HG03469 (cell line): Measurements from ENCODE around the gene CCNI2.
"Not testable (repeated sequence)": the region's sequence is repeated elsewhere in the genome, so short reads cannot be mapped to it uniquely, and the experiment has no call there.

Experiments
- ATAC-seq: cut with Tn5 transposase; IDR thresholded peaks from one replicate; pipeline ENCODE4 v1.9.1; 2021; ENCODE audit warnings: mild to moderate bottlenecking, moderate library complexity, moderate number of reproducible peaks; ENCODE audit not compliant: unreplicated experiment

Gene CCNI2

DNA sequence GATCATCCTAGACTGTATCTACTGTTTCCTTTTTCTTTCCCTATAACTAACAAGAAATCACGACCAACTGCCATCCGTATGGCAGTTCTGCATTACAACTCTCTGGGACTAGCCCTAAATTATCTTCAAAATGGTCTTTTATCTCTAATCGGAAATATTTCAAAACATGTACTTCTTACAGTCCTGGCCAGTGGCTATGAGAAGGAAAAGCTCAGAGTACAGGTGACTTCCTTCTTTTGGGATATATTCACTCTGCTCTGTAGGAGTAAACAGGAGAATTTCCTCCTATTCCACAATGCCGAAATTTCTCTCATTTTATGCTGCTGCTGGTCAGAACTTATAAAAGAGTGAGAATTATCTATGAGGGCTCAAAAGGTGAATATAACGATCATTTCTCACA is 31.6 kb downstream of the CCNI2 start:
- no peak for ATAC-seq

DNA sequence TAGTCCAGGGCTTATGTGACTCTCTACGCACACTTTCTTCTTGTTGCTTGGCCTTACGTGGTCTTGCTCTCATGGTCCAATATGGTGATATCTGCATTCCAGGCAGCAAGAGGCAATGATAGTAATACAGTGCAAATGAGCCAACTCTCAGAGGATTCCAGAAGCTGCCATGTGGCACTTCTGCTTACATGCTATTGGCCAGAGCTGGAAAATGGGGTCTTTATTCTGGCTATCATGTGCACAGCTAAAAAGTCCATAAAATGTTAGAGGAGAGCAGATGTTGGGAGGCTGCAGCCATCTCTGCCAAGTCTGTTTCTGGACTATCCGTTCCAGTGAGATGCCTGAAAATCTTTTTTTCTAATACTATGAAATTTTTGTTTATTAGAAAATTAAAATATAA is 32.7 kb downstream of the CCNI2 start:
- ATAC-seq = no peak

DNA sequence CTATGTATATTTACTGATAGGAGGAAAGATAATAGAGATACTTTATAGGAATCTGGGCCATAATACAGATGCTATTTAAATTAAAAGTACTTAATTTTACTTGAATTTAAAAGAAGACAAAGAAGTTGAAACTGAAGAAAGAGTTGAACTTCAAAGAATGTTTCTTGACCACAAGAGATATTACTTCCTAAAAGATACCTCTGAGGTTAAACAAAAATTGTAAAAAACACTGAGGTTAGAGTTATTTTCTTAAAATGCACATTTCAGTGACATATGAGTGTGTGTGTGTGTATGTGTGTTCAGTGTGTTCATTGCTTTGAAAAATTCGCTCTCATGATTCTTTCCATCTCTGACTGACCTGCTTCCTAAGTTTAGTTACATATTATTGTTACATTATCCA is 33.4 kb downstream of the CCNI2 start:
- no peak for ATAC-seq

DNA sequence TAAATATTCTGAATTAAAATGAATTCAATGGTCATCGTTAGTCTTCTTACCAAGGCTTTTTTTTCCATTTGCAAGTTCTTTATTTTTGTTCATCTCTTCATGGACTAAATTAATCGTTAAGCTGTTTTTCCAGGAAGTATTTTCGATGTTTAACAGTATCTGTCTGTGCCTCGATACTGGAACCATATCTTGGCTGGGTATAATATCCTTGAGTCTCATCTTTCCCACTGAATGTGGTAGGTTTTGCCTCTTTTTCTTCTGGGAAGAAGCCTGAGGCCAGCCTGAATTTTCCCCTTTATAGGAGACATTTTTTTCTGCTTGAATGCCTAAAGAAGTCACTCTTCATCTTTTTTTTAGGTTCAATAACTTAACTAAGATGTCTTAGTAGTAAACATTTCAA is 33.8 kb downstream of the CCNI2 start:
- ATAC-seq = no peak

DNA sequence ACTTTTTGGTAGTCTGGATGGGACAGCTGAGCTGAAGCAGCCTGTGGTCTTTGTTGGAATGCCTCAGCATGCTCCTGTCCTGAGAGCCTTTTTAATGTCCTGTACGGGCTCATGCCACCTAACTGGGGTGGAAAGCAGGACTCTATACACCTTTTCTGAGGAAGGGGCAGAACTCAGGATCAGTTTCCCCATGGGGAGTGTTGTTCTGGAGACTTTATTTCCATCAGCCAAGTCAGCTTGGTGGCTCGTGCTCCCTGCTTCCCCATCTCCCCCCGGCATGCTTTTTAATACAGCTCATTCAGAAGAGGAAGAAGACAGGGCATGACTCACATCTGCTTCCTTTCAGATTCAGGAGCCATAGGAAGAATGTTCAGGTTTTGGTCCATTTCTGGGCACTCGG is 34.9 kb downstream of the CCNI2 start:
- ATAC-seq = no peak

DNA sequence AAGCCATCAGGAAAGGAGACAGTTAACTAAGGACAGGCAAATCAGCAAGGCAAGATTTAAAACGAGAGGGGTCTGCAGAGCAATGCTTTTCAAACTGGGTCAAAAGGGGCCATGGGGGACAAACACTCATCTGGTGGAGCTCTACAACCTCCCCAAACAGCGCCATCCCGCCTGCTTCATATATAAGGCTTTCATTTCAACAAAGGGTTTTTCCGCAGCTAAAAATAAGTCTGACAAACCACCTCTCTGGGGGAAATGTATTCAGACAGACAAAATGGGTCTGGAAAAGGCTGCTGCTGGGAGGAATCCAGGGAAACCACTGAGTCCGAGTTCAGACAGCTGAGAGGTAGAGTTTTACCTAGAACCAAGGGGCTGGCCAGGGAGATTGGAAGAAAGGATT is 38.1 kb downstream of the CCNI2 start:
- no peak for ATAC-seq

DNA sequence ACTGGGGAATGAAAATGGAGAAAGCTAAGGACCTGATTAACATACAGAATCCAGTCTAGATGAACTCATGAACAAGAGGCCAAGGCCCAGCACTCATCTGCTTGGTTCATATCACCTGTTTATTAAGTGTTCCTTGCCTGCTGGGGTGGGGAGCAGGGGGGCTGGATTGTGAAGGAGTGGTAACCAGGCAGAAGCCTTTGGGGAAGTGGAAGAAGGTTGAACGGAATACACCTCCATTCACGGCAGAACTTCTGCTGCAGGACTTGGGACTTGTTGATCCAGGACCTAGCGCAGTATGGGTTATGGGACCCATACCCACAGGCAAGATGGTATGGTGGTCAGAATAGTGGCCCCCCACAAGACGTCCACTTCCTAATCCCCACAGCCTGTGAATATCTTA is 38.6 kb downstream of the CCNI2 start:
- ATAC-seq = no peak

DNA sequence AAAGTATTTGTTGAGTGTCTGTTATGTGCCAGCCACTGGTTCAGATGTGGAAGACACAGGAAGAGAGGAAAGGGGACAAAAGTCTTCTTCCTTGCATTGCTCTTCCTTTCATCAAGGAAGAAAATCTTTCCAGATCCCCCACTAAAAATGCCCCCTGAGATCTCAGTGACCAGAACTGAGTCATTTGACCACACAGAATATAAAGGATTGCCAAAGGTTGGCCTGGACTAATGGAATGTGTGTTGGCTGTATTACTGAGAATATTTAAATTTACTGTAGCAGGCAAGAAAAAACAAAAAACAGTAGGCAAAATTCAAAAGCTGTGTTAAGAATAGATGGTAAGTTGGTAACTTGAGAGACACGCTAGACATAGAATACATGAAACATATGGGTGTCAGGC is 39.9 kb downstream of the CCNI2 start:
- no peak for ATAC-seq

DNA sequence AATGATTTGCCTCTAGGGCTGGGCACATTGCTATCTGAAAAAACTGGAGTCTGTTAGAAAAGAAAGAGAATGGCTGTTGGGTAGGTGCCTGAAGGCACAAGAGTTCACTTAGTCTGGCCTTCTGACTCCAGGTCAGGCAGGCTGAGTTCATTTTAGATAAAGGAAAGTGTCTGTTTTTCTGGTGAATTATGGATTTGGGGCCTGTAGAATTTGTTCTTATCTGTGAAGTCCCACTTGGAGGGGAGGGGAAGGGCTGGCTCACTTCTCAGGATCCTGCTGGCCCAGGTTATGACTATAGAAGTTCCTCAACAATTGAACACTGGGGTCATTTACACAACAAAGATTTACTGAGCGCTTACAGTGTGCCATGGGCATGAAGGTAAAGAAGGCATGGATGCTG is 41.3 kb downstream of the CCNI2 start:
- no peak for ATAC-seq

DNA sequence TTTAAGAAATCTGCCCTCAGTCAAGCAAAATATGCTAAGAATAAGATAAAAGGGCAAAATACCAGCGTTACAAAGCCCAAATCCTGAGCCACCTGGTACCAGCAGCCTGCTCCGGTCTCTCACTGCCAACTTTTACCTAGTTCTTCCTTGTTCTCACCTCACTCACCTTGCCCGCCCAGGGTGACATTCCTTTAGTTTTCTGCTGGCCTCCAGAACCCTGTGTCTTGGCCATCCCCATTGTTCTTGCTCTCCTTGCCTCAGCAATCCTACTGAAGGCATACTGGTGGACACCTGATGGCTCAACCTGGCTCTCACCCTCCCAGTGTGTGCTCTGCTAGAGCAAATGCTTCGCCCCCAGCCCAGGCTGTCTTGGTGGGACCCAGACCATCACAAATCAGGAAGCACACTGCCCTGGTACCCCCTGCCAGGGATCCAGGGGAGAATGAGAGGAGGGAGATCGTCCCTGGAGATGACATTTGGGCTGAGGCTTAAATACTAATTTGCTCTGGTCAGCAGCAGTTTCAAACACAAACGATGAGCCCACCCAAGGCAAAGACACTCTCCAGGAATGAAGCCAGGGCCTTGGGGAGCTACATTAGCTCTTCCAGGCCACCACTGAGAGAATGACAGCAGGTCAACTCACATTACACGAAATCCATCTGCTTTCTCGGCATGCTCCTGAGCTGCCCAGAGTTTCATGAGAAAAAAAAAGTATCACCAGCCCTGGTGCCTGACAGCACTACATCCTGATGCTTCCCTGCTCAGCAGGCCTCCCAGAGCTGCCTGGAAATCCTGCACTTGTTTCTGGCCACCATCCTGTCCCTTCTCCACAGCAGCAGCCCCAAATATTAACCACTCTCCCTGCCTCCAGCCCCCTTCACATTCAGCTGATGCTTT is 42.0 kb downstream of the CCNI2 start:
- no peak for ATAC-seq

DNA sequence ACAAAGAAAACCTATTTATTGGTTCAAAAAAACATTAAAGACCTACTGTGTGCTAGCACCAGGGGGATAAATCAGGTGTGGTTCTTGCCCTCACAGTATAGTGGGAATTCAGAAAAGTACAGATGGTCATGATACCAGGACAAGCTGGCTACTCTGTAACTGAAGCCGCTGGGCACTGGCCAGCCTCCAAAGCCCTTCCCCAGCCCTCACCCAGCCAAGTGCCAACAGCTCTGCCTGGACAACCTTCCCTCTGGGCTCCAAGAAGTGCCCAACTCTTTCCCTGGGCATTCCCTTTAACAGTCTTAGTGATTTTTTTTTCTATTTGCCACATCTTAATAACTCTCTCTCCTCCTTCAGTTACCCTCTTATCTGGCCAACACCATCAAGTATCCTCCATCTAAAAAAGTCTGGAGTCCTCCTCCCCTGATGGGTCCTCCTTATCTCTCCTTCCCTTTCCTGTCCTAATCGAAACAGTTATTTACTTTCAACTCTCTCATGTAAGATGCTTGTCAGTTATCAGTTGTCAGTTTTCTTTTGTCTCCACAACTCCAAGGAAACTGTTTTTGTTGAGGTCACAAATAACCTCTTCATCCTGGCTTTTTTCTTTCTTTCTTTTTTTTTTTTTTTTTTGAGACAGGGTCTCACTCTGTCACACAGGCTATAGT is 43.1 kb downstream of the CCNI2 start:
- no peak for ATAC-seq

DNA sequence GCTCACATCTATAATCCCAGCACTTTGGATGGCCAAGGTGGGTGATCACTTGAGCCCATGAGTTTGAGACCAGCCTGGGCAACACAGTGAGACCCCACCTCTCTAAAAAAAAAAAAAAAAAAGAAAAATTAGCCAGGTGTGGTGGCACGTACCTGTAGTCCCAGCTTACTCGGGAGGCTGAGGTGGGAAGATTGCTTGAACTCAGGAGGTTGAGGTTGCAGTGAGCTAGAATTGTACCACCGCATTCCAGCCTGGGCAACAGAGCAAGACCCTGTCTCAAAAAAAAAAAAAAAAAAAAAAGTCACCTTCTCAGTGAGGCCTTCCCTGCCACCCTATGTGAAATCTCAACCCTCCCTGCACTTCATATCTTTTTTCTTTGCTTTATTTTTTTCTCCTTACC is 43.8 kb downstream of the CCNI2 start:
- no peak for ATAC-seq

DNA sequence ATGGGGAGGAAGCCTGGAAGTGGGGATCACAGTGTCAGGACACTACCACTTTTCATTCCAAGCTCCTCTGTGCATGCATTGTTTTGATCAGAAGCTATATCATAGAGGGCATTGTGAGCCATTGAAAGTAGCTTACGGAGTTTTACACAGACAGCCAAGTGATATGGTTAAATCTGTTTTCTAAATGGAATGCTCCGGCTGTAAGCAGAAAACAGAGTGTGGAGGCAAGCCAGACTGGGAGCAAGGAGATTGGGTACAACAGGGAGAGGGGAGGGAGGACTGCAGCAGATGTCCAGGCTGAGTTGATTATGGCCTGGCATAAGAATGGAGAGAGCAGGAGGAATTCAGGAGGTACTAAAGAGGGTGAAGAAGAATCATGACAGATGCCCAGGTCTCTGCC is 50.4 kb downstream of the CCNI2 start:
- no peak for ATAC-seq

DNA sequence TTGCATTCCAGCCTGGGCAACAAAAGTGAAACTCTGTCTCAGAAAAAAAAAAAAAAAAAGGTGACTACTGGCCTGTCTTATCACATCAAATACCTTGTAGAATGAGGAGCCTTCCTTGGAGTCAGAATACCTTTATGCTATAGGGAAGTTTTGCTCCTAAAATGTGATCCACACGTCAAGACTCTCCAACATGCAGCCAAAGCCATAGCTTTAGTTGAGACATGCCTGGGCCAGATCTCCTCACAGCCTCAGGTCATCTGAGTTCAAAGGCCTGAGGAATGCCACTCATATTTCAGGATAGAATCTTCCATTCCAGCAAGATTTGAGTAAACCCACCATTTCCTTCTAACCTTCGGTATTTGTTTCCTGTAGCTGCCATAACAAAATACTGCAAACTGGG is 52.2 kb downstream of the CCNI2 start:
- ATAC-seq = no peak

DNA sequence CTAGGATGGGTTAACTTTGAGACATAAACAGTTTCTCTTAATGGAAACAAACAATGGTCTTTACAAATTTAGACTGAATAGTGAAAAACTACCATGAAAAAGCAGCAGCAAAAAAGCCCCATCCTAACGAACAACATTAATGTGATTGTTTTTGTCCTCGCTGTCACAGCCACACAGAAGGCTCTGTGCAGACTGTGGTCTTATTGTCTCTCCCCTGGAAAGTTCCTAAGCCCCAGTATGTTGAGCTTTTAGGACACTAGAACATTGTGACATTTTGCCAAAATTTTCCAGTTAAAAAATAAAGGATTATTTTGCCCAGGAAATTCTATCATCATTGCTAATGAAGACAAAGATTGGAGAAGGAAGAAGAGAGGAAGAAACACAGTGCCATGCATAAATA is 53.3 kb downstream of the CCNI2 start:
- no peak for ATAC-seq

DNA sequence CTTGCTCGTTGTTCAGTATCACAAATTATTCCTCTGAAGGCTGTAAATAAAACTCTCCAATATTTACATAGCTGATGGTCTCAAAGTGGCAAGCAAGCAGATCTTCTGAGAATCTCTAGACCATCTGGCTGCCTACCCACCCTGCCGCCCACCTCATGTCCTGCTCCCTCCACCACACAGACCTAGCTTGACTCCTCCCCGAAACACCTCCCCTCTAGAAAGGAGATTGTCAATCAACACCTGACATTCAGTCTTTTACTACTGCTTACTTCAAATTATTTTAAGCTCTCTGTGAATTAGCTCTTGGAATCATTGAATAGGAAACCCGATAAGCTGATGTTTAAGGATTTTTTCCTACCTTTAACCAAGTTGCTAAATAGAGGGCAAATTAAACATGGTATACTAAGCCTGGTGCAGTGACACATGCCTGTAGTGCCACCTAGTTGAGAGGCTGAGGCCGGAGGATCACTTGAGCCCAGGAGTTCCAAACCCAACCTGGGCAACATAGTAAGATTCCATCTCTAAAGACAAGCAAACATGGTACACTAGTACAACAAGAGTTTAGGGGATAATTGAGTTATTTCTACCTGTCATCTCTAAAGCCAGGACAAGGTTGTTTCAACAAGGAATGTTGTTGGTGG is 54.9 kb downstream of the CCNI2 start:
- no peak for ATAC-seq

DNA sequence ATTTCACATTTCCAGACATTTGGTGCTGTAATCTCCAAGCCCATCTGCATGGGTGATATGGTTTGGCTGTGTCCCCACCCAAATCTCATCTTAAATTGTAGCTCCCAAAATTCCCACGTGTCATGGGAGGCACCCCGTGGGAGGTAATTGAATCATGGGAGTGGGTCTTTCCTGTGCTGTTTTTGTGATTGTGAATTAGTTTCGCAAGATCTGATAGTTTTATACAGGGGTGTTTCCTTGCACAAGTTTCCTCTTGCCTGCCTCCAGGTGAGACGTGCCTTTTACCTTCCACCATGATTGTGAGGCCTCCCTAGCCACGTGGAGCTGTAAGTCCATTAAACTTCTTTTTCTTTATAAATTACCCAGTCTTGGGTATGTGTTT is 55.5 kb downstream of the CCNI2 start:
- ATAC-seq = not testable (repeated sequence)
